DOHH2 (cell line): ENCODE data around the gene COLEC12.

Experiments used
- H3F3A ChIP-seq: fragments of 200-600 bp; sonication (generic), shearing (Covaris generic); 2 replicates; pipeline ENCODE4 v1.6.0; 2016; ENCODE audit warnings: antibody characterized with exemption, mild to moderate bottlenecking; ENCODE audit not compliant: control insufficient read depth, insufficient read depth
- H3K27ac ChIP-seq: fragments of 200-600 bp; sonication (generic); 2 replicates; pipeline ENCODE4 v1.5.1; 2014; ENCODE audit warnings: low read depth, mild to moderate bottlenecking, low read length, moderate library complexity
- H3K27me3 ChIP-seq: fragments of 200-600 bp; sonication (generic); 2 replicates; pipeline ENCODE4 v1.6.1; 2014; ENCODE audit warnings: mild to moderate bottlenecking, low read length, mixed read lengths; ENCODE audit not compliant: control insufficient read depth
- H3K36me3 ChIP-seq: fragments of 200-600 bp; sonication (generic); 2 replicates; pipeline ENCODE4 v1.6.1; 2014; ENCODE audit warnings: mild to moderate bottlenecking, low read length, moderate library complexity, mixed read lengths; ENCODE audit not compliant: control insufficient read depth
- H3K4me1 ChIP-seq: fragments of 200-600 bp; sonication (generic); 2 replicates; pipeline ENCODE4 v1.6.1; 2014; ENCODE audit warnings: mild to moderate bottlenecking, low read length, mixed read lengths; ENCODE audit not compliant: control insufficient read depth
- H3K4me2 ChIP-seq: fragments of 200-600 bp; sonication (generic); 2 replicates; pipeline ENCODE4 v1.6.0; 2014; ENCODE audit warnings: mild to moderate bottlenecking, low read length, moderate library complexity
- H3K4me3 ChIP-seq: fragments of 200-600 bp; sonication (generic); 2 replicates; pipeline ENCODE4 v1.5.1; 2014; ENCODE audit warnings: mild to moderate bottlenecking, low read length, mixed read lengths
- H3K79me2 ChIP-seq: fragments of 200-600 bp; sonication (generic); 2 replicates; pipeline ENCODE4 v1.6.1; 2014; ENCODE audit warnings: mild to moderate bottlenecking, low read length, mixed read lengths; ENCODE audit not compliant: control insufficient read depth
- H3K9me2 ChIP-seq: fragments of 200-600 bp; sonication (generic); replicated peaks from 2 replicates; pipeline ENCODE4 v1.6.1; 2014; ENCODE audit warnings: mild to moderate bottlenecking, low read length, mixed read lengths; ENCODE audit not compliant: control insufficient read depth
- H3K9me3 ChIP-seq: fragments of 200-600 bp; sonication (generic); 2 replicates; pipeline ENCODE4 v1.6.1; 2014; ENCODE audit warnings: antibody characterized with exemption, low read length, mixed read lengths; ENCODE audit not compliant: control insufficient read depth, insufficient read depth
- H4K20me1 ChIP-seq: fragments of 200-600 bp; sonication (generic); 2 replicates; pipeline ENCODE4 v1.6.0; 2014; ENCODE audit warnings: low read depth, mild to moderate bottlenecking, antibody characterized with exemption, low read length, moderate library complexity; ENCODE audit not compliant: control insufficient read depth, insufficient read depth
- EZH2phosphoT487 ChIP-seq: fragments of 200-600 bp; sonication (generic); IDR thresholded peaks from 2 replicates; pipeline ENCODE4 v1.6.1; 2017; ENCODE audit warnings: borderline replicate concordance, mild to moderate bottlenecking, antibody characterized with exemption, low read length, moderate library complexity, mixed read lengths
- TF ChIP-seq, protein P1 (sequence below): fragments of 200-600 bp; sonication (generic); IDR thresholded peaks from one replicate; pipeline ENCODE4 v1.5.1; 2014; ENCODE audit warnings: antibody characterized with exemption, mild to moderate bottlenecking, low read depth, low read length; ENCODE audit not compliant: poor library complexity, severe bottlenecking

Gene COLEC12

GRCh38 chr18:463403-463802 lies 37.1 kb downstream of the COLEC12 start:
- Histone ChIP-seq H3K27me3 (peaks cover 7% of the 10 kb centered on the region; the same call in 1 of the 2 replicates), H3F3A (no peaks in the 10 kb centered on the region), H3K4me3 (no peak overlapping the region), H3K9me3 (no peaks in the 10 kb centered on the region), H4K20me1 (no peaks in the 10 kb centered on the region), H3K27ac (no peak overlapping the region), H3K36me3 (no peaks in the 10 kb centered on the region), H3K4me1 (no peaks in the 10 kb centered on the region), H3K79me2 (no peaks in the 10 kb centered on the region), H3K9me2 (no peaks in the 10 kb centered on the region), H3K4me2 (no peak overlapping the region)
- TF ChIP-seq, protein P1, sequence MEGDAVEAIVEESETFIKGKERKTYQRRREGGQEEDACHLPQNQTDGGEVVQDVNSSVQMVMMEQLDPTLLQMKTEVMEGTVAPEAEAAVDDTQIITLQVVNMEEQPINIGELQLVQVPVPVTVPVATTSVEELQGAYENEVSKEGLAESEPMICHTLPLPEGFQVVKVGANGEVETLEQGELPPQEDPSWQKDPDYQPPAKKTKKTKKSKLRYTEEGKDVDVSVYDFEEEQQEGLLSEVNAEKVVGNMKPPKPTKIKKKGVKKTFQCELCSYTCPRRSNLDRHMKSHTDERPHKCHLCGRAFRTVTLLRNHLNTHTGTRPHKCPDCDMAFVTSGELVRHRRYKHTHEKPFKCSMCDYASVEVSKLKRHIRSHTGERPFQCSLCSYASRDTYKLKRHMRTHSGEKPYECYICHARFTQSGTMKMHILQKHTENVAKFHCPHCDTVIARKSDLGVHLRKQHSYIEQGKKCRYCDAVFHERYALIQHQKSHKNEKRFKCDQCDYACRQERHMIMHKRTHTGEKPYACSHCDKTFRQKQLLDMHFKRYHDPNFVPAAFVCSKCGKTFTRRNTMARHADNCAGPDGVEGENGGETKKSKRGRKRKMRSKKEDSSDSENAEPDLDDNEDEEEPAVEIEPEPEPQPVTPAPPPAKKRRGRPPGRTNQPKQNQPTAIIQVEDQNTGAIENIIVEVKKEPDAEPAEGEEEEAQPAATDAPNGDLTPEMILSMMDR, result no peak
- TF ChIP-seq EZH2phosphoT487, result no peak

DNA sequence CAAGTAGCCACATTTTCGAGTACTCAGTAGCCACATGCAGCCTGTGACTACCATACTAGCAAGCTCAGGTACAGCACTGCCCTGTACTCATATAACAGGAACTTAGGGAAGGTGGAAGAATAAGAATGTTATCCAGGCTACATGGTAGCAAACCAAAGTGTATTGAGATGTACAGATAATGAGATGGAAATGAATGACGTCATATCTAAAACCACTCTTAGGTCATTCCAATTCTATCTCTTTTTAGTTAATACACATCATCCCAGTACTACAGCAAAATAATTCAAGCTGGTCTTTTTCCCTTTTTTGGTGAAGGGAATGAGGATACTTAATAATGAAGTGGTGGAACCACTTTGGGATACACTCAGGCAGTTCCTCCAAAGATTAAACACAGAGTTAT lies 38.7 kb downstream of the COLEC12 start:
- H3K27me3 ChIP-seq, result peaks cover 7% of the 10 kb centered on the region; the same call in 1 of the 2 replicates
- no peaks in the 10 kb centered on the region for H3K79me2 ChIP-seq
- no peak overlapping the region for H3K27ac ChIP-seq
- no peaks in the 10 kb centered on the region for H3F3A ChIP-seq
- H3K9me2 ChIP-seq, result no peaks in the 10 kb centered on the region
- no peak overlapping the region for H3K4me2 ChIP-seq
- TF ChIP-seq, protein P1, result no peak
- TF ChIP-seq EZH2phosphoT487, result no peak
- H3K4me3 ChIP-seq, result no peak overlapping the region
- no peaks in the 10 kb centered on the region for H3K36me3 ChIP-seq
- H3K4me1 ChIP-seq, result peaks cover 5% of the 10 kb centered on the region; the same call in 1 of the 2 replicates
- no peaks in the 10 kb centered on the region for H4K20me1 ChIP-seq
- H3K9me3 ChIP-seq, result no peaks in the 10 kb centered on the region

DNA sequence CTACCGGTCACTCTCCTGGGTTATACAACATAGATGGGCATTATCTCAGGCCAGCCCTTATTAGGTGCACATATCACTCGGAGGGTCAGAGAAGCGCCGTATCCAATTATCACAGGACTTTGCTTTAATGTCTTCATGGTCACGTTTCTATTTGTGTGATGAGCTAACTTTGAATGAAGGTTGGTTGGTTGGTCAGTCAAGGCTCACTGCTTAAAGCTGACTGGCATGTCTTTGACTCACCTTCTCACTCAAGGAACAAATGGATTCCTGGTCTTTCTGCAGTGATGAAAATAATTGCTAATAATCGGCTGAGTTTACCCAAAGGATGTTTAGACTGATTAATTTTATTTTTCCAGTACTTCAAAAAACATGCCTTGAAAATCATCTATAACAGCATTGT lies 39.7 kb downstream of the COLEC12 start:
- Histone ChIP-seq H3K9me3 (no peaks in the 10 kb centered on the region), H3K79me2 (no peaks in the 10 kb centered on the region), H3K4me3 (no peak overlapping the region), H3F3A (no peaks in the 10 kb centered on the region), H3K4me1 (peaks cover 5% of the 10 kb centered on the region; the same call in 1 of the 2 replicates), H3K27me3 (peaks cover 7% of the 10 kb centered on the region; the same call in 1 of the 2 replicates), H3K9me2 (no peaks in the 10 kb centered on the region), H3K36me3 (no peaks in the 10 kb centered on the region), H3K27ac (no peak overlapping the region), H4K20me1 (no peaks in the 10 kb centered on the region), H3K4me2 (no peak overlapping the region)
- TF ChIP-seq, protein P1, result no peak
- TF ChIP-seq EZH2phosphoT487, result no peak
